Mononuclear cell (primary cell): ENCODE results near the gene ATAD5. TPM values are rescaled to one million over a fixed set of nuclear protein-coding genes. Genes with fewer than 3 reads are reported as not detected.
"Not testable (repeated sequence)": the region's sequence is repeated elsewhere in the genome, so short reads cannot be mapped to it uniquely, and the experiment has no call there.

Experiments
- H3K27me3 ChIP-seq: 2 replicates; pipeline ENCODE4 v1.6.0; 2011; ENCODE audit warnings: low read length, control low read depth; ENCODE audit not compliant: insufficient read depth
- H3K4me1 ChIP-seq: 2 replicates; pipeline ENCODE4 v1.5.1; 2011; ENCODE audit warnings: mild to moderate bottlenecking, low read length, control low read depth; ENCODE audit not compliant: insufficient read depth
- H3K4me3 ChIP-seq: 2 replicates; pipeline ENCODE4 v1.5.1; 2011; ENCODE audit warnings: mild to moderate bottlenecking, low read length, moderate library complexity
- H3K9me3 ChIP-seq: 2 replicates; pipeline ENCODE4 v1.5.1; 2011; ENCODE audit warnings: low read depth, mild to moderate bottlenecking, control low read depth, low read length
- total RNA-seq: library from RNA; depleted of rRNA; stranded (reverse); fragments of >200 nt; gene quantifications from one replicate; pipeline ENCODE4 v1.2.3, GENCODE V29; 2012

The ATAD5 gene
- total RNA-seq, 1 donor = 4.0 TPM

- no peak overlapping the region for H3K4me3 ChIP-seq
- peaks cover 7% of the 10 kb centered on the region for H3K4me1 ChIP-seq
- H3K9me3 ChIP-seq = no peaks in the 10 kb centered on the region
- H3K27me3 ChIP-seq = peaks cover 10% of the 10 kb centered on the region
Observed at GRCh38 chr17:30917050-30917449, 85.3 kb downstream of the ATAD5 start.

- peaks cover 19% of the 10 kb centered on the region for H3K27me3 ChIP-seq
- no peak overlapping the region for H3K4me3 ChIP-seq
- H3K9me3 ChIP-seq = no peaks in the 10 kb centered on the region
- peaks cover 24% of the 10 kb centered on the region for H3K4me1 ChIP-seq
Observed at GRCh38 chr17:30920282-30920681, 88.5 kb downstream of the ATAD5 start.

GRCh38 chr17:30920683-30921543, 89.1 kb downstream of the ATAD5 start:
- peaks cover 24% of the 10 kb centered on the region for H3K4me1 ChIP-seq
- H3K27me3 ChIP-seq = peaks cover 19% of the 10 kb centered on the region
- H3K9me3 ChIP-seq = no peaks in the 10 kb centered on the region
- H3K4me3 ChIP-seq = no peak overlapping the region

- Histone ChIP-seq H3K4me1 (peaks cover 24% of the 10 kb centered on the region), H3K27me3 (peaks cover 19% of the 10 kb centered on the region), H3K9me3 (no peaks in the 10 kb centered on the region), H3K4me3 (peak within 1 kb of the TSS; percentile 47)
Observed at GRCh38 chr17:30921544-30922196, 89.9 kb downstream of the ATAD5 start, which contains the start of gene ADAP2. Gene ADAP2 (plus strand): TSS chr17:30921945. CDS start chr17:30922015, 70 bp downstream.

- H3K27me3 ChIP-seq = peaks cover 19% of the 10 kb centered on the region
- peaks cover 24% of the 10 kb centered on the region for H3K4me1 ChIP-seq
- no peaks in the 10 kb centered on the region for H3K9me3 ChIP-seq
- peak overlapping the region; percentile 47 for H3K4me3 ChIP-seq
Observed at GRCh38 chr17:30922235-30923030, 90.7 kb downstream of the ATAD5 start.

GRCh38 chr17:30924341-30924740, 92.6 kb downstream of the ATAD5 start:
- H3K4me3 ChIP-seq = no peak overlapping the region
- H3K27me3 ChIP-seq = peaks cover 19% of the 10 kb centered on the region
- H3K4me1 ChIP-seq = peaks cover 24% of the 10 kb centered on the region
- H3K9me3 ChIP-seq = no peaks in the 10 kb centered on the region

- peaks cover 17% of the 10 kb centered on the region for H3K4me1 ChIP-seq
- peaks cover 10% of the 10 kb centered on the region for H3K27me3 ChIP-seq
- no peaks in the 10 kb centered on the region for H3K9me3 ChIP-seq
- H3K4me3 ChIP-seq = no peak overlapping the region
Observed at GRCh38 chr17:30926516-30926915, 94.8 kb downstream of the ATAD5 start.

- peaks cover 7% of the 10 kb centered on the region for H3K27me3 ChIP-seq
- H3K4me1 ChIP-seq = peaks cover 10% of the 10 kb centered on the region
- H3K4me3 ChIP-seq = no peak overlapping the region
- H3K9me3 ChIP-seq = no peaks in the 10 kb centered on the region
Observed at GRCh38 chr17:30927756-30928155, 96.0 kb downstream of the ATAD5 start.

- Histone ChIP-seq H3K4me3 (no peak overlapping the region), H3K4me1 (peaks cover 3% of the 10 kb centered on the region), H3K9me3 (no peaks in the 10 kb centered on the region), H3K27me3 (peaks cover 5% of the 10 kb centered on the region)
Observed at GRCh38 chr17:30928584-30928983, 96.8 kb downstream of the ATAD5 start.

GRCh38 chr17:30929081-30929633, 97.4 kb downstream of the ATAD5 start:
- Histone ChIP-seq H3K9me3 (no peaks in the 10 kb centered on the region), H3K4me3 (no peak overlapping the region), H3K4me1 (peaks cover 3% of the 10 kb centered on the region), H3K27me3 (peaks cover 5% of the 10 kb centered on the region)

GRCh38 chr17:30929861-30930260, 98.1 kb downstream of the ATAD5 start:
- H3K4me3 ChIP-seq, H3K9me3 ChIP-seq, H3K4me1 ChIP-seq, H3K27me3 ChIP-seq: not testable (repeated sequence)

GRCh38 chr17:30930495-30930894, 98.7 kb downstream of the ATAD5 start:
- H3K4me3 ChIP-seq = no peak overlapping the region
- H3K27me3 ChIP-seq = no peaks in the 10 kb centered on the region
- no peaks in the 10 kb centered on the region for H3K4me1 ChIP-seq
- H3K9me3 ChIP-seq = no peaks in the 10 kb centered on the region

GRCh38 chr17:30931582-30931981, 99.8 kb downstream of the ATAD5 start:
- not testable (repeated sequence) for H3K4me1 ChIP-seq, H3K9me3 ChIP-seq, H3K27me3 ChIP-seq, H3K4me3 ChIP-seq

GRCh38 chr17:30933966-30934365, 102.2 kb downstream of the ATAD5 start:
- no peak overlapping the region for H3K4me3 ChIP-seq
- peaks cover 9% of the 10 kb centered on the region for H3K4me1 ChIP-seq
- no peaks in the 10 kb centered on the region for H3K9me3 ChIP-seq
- no peaks in the 10 kb centered on the region for H3K27me3 ChIP-seq
